CD4-positive, alpha-beta T cell treated with Interleukin-17A for 4 hours (primary cell): ENCODE results near the gene ADAM12.

Experiments used
- DNase-seq: peaks from one replicate; pipeline ENCODE4 v3.0.0-alpha.2; 2020; ENCODE audit warnings: mixed read lengths

The ADAM12 gene

DNA sequence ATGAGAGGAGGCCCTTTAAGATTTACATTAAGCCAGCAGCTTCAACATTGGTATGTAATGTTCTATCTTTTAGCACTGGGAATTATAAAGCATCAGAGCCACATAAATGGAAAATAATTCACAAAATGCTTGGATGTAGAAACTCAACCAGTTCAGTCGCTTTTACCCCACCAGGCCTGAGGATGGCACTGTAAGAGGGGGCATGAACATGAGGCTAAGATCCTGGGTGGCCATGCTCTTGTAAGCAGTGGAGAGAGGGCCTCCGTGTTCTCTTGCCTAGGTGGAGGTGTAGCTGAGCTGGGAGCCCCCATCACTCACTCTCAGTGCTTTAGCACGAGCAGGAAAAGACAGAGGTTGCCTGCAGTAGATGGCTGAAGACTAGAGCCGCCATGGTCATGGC is 253.1 kb downstream of the ADAM12 start:
- DNase-seq: no peak

DNA sequence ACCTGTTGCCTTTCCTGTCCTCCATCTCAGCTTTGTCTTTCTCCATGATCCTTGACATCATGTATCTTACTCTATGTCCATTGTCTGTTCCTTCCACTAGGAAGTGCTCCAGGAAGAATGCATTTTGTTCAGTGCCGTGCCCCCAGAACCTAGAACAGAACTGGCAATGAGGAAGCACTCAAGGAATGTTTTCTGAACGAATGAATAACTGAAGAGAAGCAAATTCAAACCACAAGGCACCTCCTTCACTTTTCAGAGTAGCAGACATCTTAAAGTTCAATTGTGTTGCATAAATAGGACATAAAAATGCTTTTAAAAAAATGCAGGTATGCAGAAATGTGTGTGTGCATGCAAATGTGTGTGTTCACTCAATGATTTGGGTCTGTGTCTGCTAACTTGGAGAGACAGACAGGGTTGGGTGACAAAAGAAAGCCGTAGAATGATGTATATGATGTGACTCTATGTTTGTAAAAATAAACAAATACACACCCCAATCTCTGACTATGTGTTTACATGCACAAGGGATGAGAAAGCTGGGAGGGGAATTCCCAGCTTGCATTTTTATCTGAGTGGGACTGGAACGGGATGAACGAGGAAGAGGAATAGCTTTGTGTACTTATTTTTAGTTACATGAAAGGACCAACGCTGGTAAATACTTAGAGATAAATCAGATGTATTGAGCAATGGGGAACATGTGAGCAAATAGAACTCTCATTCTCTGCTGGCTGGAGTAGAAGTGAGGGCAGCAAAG is 254.2 kb downstream of the ADAM12 start:
- no peak for DNase-seq

DNA sequence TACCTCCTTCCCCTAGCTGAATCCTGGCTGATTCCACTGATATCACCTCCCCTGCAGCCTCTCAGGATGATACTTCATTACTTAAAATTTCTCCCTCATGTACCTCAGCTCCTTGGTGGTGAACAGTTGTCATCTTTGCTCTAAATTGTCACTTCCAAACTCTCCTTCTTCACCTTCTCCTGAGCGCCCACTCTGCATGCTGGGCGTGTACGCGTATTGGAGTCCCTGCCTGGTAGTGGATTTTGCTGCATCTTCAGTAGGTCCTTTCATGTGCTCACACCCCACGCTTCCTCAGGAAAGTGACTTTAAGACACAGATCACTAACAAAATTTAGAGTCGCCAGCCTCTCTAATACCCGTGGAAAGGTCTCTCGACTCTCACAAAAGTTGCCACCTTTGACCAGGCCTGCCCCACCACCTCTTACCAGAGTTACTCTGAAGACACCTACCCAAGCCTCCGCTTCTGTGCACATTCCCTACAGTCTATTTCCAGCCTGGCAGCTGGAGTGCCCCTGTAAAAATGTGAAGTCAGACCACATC is 255.1 kb downstream of the ADAM12 start:
- DNase-seq: no peak

DNA sequence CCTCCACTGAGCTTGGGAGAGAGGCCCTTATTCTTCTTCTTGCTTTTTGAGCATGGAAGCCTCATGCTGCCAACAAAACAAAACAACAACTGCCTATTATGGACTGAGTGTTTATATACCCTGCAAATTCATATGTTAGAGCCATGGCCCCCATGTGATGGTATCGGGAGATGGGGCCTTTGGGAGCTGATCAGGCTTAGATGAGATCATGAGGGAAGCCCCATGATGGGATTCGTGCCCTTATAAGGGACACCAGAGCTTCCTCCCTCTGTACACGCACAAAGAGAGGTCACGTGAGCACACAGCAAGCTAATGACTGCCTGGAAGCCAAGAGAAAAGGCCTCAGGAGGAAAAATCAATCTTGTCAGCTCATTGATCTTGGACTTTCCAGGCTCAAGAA is 256.9 kb downstream of the ADAM12 start:
- no peak for DNase-seq

DNA sequence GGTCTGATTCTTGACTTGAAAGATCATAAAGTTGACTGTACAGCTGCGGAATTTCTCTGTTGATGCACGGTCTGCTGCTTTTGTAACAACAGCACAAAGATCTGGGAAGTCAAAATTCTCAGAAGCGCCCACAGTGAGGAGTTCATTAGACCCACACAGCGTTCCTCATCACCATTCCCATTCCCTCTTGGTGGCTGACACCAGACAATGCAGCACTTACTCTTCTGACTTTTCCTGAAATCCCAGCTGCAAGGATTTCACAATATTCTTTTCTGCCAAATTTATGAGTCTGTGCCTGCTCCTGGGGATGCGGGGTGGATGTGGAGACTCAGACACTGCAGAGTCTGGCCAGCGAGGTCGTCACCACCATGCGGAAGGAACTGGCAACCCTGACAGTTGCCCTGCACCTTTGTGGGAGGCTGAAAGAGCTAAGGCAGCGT is 258.0 kb downstream of the ADAM12 start:
- DNase-seq: no peak

DNA sequence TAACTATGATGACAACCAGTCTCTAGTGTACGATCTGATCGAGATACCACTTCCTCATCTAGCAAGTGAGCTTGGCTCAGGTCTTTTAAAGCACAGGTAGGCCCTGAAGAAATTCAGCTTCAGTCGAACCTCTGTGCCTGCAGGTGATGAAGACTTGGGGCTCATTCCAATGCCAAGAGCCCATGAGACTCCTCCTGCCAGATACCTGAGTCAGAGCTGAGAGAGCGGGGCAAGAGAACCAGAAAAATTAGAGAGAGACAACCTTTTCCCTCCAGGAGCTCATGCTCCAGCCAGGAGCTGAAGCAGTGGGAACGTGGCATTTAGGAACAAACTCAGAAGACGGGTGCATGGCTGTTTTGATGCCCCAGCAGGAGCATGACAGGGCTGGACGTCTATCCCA is 259.3 kb downstream of the ADAM12 start:
- no peak for DNase-seq

DNA sequence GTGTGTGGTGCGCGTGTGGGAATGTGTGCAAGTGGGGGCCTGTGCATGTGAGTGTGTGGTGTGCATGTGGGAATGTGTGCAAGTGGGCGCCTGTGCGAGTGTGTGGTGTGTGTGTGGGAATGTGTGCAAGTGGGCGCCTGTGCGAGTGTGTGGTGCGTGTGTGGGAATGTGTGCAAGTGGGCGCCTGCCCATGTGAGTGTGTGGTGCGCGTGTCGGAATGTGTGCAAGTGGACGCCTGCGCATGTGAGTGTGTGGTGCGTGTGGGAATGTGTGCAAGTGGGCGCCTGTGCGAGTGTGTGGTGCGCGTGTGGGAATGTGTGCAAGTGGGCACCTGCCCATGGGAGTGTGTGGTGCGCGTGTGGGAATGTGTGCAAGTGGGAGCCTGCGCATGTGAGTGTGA is 259.7 kb downstream of the ADAM12 start:
- DNase-seq: no peak

DNA sequence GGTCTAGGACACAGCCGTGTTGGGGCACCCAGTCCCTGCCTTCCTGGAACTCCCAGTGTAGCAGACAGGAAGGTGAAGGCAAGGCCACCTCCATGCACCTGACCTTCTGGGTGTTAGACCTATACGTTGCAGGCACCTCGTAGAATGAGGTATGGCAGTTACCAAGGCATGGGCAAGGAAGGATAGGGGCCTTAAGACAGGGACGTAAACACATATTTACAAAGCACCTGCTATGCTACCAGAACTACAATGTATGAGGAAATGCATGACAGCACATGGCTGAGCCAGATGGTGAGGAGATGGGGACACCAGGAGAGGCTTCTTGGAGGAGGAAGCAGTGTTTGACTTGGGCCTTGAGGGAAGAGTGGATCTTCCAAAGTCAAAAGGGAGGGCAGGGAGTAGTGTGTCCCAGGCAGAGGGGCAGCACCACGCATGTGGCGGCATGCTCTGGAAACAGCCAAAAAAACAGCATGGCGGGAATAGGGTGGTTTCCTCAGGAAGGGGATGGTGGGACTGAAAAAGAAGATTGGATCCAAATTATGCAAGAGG is 260.7 kb downstream of the ADAM12 start:
- no peak for DNase-seq

DNA sequence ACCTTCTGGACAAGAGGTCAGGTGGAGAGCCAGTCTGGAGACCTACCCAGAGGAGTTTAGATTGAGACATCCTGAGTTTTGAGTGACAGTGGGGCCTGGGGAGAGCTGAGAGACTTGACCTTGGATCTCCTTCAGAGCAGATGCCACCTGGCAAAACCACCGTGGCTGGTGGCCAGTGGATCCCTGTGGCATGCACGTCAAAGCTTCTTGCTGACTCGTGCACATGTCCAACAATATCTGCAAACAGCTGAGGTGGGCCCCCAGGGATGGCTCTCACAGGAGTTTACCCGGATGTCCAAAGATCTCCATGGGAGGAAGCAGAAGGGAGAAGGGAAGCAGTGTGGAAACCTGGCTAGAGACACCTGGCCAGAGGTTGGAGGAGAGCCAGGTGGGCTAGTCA is 261.4 kb downstream of the ADAM12 start:
- no peak for DNase-seq

DNA sequence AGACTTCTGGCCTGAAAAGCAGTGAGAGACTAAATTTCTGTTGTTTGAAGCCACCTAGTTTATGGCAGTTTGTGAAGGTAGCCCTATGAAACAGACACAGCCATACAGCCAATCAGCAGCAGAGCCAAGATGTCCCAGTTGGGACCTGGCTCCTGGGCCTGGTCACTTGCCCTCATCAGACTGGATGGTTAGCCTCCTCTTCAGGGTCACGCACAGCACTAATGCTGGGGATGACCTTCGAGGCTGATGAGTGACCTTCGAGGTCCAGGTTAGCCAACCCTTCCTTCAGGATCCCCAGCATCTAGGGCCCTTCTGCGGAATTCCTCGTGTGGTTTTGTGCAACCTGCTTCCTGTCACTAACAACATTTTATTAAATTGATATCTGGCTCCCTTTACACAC is 262.3 kb downstream of the ADAM12 start:
- no peak for DNase-seq

DNA sequence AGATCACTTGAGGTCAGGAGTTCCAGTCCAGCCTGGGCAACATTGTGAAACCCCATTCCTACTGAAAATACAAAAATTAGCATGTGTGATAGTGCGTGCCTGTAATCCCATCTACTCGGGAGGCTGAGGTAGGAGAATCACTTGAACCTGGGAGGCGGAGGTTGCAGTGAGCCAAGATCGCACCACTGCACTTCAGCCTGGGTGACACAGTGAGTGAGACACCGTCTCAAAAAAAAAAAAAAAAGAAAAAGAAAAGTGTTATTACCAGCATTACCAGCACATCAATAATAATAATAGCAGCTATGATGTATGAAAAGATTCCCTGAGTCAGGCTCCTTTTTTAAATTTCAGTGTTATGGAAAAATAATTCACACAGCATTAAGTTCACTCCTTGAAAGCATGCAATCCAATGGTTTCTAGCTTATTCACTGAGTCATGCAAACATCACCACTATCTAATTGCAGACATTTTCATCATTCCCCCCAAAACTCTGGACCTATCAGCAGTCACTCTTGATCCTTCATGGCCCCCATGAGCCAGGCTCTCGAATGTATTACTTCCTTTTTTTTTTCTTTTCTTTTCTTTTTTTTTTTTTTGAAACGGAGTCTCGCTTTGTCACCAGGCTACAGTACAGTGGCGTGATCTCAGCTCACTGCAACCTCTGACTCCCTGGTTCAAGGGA is 263.5 kb downstream of the ADAM12 start:
- no peak for DNase-seq

DNA sequence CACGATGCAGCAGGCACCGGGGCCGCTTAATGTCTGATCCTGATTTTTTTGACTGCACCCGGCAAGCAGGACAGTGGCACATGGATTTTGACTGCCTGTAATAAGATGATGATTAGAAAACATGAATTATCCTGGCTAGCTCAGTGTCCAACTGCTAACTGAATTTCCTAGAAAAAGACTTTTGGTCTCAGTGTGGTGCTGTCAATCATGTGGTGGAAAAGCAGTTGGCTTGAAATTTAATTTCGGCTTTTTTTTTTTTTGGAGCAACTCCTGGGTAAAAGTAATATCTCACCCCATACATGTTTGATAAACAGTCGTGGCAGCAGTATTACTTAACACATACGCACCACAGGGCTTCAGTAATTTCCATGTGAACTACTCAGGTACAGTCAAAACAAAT is 264.2 kb downstream of the ADAM12 start:
- DNase-seq: no peak

DNA sequence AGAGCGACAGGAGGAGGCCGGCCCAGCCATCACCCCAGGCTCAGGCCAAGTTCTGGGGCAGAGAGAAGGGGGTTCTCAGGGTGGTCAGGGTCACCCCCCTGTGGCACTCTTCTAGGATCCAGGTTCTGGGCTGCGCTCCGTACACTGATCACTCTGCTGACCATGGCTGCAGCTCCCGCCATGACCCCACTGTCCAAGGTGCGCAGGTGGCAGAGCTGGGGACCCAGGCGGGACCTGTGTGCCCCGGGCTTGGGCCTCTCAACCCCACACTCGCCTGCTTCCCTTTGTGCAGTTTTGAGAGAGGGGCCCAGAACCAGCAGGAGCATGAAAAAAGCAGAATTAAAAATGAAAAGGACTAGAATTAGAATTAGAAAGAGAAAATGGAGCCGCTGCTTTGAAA is 264.8 kb downstream of the ADAM12 start:
- DNase-seq: no peak

DNA sequence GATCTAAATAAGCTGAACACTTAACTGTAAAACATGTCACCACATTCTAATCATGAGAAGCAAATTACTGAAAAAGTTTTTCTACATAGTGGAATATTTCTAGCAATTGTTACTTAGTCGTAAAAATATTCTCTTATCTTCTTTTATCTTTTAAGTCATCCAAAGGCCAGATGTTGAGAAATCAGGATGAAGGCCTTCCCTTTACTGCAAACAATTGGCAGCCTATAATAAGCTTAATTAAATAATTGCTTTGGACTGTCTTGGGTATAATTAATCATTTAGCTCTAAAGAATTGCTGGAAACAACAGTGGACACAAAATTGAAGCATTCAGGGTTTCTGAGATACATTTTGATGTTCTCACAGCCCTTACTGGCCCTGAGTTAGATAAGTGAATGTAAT is 265.4 kb downstream of the ADAM12 start:
- no peak for DNase-seq

DNA sequence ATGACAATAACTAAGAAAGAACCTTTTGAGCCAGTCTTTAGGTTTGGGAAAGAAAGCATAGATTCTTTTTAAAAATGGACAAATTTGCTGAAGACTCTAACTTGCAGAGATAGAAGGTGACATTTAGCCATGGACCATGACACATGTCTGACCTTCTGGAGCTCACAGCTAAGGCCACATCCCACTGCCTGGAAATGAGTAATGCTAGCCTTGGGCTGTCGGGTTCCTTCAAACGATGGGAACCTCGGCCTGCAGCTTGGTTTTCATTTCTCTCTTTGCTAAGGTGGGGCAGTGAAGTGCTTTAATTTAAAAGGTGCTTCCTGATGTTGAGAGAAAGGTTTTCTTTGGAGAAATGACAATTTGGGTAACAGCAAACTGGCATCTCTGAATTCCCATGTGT is 268.7 kb downstream of the ADAM12 start:
- no peak for DNase-seq

DNA sequence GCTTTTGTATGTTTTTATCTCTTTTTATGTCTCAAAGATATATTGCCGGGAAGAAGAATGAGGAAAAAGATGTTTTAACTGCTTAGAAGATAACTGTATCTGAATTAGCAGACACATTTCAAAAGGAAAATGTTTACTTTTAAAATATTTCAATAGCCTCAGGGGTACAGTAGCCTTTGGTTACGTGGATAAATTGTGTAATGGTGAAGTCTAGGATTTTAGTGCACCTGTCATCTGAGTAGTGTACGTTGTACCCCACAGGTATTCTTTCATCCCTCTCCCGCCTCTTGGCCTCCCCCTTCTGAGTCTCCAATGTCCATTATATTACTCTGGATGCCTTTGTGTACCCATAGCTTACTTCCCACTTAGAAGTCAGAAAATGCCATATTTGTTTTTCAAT is 269.8 kb downstream of the ADAM12 start:
- DNase-seq: no peak

DNA sequence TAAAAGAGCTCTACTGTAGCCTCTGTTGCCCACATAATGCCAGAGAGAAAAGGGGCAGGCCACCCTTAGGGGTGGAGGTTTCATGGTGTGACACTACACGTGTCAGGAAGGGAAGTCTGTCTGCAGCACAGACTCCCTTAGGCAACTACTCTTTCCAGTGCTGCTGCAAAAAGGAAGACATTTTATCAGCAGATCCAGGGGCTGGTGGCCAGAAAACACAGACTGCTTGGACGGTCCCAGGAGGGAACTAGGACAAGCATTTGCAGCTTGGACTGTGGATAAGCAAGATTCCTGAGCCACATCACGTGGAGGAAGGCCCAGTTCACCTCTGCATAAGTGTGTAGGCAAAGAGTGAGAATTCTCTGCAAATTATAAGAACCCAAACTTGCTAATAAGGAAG is 271.1 kb downstream of the ADAM12 start:
- no peak for DNase-seq

DNA sequence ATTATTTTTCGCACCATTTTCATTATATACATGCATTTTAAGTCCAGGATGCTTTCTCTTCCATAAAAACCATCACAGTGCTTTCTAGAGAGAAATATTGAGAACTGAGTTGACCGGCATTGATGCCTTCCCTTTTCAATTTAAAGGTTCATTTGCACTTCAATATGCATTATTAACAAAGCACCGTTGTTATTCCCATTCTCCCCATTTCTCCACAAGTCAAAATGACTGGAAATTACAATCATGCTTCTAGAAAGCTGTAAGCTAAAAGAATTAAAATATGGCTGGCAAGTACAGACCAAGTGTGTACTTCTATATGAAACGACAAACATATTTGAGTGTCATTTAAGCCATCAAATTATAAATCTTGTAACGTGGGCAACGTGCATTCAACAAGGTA is 272.4 kb downstream of the ADAM12 start:
- no peak for DNase-seq

DNA sequence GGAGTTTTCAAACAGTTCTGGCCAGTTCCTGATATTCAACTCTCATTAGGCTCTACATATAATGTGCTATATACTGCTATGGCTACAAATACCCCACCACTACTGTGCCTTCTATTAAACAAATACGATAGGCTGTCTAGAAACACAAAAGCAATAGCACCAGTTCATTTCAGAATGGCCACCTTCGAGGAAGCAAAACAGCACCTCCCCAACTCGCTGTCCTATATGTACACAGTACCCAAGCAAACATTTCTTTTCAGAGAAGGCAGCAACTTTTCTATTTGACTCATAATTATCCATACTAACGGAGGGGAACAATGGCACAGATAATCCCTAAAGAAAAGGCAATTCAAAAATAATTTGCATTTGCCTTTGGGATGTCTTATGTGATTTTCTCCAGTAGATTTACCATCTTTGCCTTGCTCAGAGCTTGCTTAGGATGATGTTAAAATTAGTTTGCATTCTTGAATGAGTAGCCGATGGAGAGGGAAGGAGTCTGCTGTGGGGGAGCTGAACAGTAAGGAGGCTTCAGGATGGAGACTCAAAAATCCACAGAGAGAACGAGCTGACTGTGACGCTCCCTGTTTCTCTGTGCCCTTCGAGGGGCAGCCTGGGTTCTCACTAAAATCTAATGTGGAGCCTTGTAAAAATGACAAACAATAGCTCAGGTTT is 273.3 kb downstream of the ADAM12 start:
- DNase-seq: no peak

DNA sequence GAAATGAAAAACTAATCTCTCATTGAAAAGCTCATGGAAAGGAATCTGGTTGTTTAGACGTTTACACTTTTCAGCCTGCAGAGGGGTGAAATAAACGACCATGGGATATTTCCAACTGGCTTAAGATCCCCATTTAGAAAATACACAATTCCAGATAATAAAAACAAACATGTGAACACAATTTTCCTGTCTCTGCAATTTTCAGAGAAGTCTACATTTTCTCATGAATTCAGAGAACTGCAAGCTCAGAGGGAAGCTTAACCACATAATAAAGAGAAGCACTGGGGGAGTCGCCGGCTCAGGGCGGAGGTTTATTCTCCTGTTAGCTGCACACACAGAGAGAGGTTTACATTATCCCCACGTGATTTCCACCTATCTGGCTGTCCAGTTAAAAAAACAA is 276.8 kb downstream of the ADAM12 start:
- DNase-seq: no peak

DNA sequence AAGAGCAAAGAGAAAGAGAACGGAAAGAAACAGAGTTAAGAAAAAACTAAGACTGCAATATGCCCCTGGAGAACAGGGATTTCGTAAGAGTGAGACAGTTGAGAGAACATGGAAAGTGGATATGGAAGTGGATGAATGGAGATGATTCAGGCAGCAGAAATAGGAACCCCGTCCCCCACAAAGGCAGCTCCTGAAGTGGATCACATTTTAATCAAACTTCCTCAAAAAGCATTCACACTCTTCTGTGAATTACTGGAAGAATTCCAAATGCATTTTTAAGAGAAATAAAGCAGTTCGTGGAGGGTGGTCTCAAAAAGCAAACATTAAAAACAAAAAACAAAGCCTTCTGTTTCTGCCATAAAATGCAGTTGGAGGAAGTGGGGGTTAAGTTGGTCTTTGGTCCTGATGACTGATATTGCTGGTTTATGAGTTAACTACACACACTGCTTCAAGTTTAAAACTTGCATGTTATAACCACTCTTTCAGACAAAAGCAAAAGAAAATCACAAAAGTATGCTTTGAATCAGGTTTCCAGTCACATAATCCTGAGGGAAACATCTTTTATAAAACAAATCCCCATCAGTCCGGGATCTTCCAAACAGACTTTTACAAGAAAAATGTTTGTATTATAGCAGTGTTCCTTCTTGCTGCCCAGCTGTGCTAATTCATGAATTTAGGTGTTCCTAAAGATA is 277.6 kb downstream of the ADAM12 start:
- DNase-seq: no peak

DNA sequence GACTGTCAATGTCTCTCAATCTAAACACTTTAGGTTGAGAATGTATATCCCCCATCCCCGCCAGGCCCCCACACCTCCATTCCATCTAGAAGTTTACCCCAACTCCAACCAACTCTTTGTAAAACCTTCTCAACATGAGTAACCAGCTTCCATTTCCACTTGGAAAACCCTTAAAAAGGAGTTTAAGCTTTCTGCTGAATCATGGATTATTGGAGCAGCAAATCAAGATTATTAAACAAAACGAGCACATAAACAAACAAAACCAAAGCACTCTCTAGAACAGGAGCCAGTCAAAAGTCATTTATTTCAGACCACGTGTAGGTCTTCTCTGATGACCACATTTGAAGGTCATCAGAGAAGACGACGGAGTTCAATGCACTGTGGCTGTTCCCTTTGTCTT is 278.4 kb downstream of the ADAM12 start:
- DNase-seq: no peak

DNA sequence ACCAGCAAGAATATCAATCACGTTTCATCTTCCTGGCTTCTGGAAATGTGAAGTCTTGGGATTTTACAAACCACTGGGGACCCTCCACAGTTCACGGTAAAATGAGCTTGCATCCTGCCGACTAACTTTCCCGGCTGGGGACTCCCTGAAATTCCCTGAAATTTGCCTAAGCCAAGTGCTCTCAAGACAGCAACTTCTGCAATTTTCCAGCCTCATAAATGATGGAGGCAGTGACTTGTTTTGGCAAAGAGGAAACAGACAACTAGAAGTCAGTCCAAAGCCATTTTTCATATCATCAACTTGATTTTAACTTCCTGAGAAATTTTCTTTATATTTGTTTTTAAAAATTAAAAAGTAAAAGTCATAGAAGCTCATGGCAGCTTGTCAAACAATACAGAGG is 279.6 kb downstream of the ADAM12 start:
- no peak for DNase-seq
